GM19043 (cell line): ENCODE data around the gene OLR1.
"Not testable (repeated sequence)": the region's sequence is repeated elsewhere in the genome, so short reads cannot be mapped to it uniquely, and the experiment has no call there.

Experiments used
- ATAC-seq: cut with Tn5 transposase; IDR thresholded peaks from one replicate; pipeline ENCODE4 v1.9.1; 2021; ENCODE audit warnings: low read depth; ENCODE audit not compliant: unreplicated experiment

OLR1 gene

DNA sequence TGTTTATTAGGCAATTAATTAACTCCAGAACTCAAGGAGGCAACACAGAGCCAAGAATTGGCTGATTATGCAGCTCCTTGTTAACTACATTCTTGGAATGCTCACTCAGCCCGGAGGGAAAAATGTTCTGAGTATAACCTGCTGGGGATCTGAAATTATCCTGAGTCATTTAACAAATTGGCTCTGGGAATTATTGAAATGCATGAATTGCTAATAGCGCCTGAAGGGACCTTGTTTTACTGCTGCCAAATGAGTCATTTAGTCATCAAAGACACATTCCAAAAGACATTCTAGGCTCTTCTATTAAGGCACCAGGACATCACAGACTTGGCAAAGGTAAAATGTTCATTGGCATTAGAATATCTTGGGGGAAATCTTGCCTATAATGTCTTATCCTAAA is 19.9 kb upstream of the OLR1 start:
- no peak for ATAC-seq

- peak; percentile 71 for ATAC-seq
Measured at GRCh38 chr12:10190558-10191388, 18.8 kb upstream of the OLR1 start.

DNA sequence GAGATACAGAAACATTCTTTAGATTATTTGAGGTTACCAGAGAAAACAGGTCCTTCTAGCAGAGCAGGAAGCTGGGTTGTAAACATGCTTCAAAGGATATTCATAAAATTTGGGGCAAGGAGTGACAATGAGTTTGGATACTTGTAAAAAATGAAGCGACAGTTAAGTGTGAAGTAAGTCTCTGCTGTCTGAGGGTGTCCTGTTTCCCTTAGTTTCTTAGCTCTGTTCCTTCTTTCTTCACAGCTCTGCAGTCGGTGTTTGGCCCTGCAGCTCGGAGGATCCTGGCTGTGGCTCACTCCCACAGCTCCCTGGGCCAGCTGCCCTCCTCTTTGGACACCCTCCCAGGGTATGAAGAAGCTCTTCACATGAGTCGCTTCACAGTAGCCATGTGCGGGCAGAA is 17.7 kb upstream of the OLR1 start:
- no peak for ATAC-seq

DNA sequence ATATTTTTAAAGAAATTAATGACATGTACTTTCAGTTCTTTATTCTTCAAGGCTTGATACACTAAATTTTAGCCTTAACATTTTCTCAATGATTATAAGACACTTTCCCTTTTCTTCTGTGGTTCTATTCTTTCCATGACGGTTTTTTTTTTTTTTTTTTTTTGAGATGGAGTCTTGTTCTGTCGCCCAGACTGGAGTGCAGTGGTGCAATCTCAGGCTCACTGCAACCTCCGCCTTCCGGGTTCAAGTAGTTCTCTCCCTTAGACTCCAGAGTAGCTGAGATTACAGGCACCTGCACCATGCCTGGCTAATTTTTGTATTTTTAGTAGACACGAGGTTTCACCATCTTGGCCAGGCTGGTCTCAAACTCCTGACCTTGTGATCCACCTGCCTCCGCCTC is 15.0 kb upstream of the OLR1 start:
- ATAC-seq = not testable (repeated sequence)

GRCh38 chr12:10186299-10186698 is 14.4 kb upstream of the OLR1 start:
- no peak for ATAC-seq

- no peak for ATAC-seq
Measured at GRCh38 chr12:10184261-10184843, 12.4 kb upstream of the OLR1 start.

DNA sequence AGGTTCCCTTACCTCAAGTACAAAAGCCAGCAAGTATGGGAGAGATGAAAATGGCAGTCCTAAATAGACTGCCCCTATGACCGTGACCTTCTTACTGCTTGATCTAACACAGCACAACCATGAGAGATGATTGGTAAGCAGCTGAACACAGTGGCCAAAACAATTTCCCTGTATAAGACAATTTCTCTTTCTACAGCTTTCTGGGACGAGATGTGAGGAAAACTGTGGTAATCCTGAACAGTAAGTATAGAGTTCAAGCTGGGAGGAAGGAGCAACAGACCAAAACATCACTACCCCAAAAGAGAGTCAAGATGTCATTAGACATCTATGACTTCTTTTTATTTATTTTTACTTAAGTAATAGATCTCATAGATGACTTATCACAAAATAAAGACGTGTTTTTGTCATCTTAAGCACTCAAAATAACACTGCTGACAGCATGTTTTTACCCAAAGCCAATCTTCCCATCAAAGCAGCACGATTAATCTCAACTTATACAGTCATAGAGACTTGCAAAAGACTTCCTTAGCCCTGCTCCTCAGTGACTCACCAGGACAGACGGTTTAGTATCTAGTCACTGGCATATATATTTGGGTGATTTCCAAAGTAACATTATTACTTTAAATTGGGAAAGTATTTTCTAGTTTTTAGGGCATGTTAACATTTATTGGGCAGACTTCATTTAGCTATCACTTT is 10.6 kb upstream of the OLR1 start:
- no peak for ATAC-seq

- no peak for ATAC-seq
Measured at GRCh38 chr12:10179776-10180181, 7.8 kb upstream of the OLR1 start.

- no peak for ATAC-seq
Measured at GRCh38 chr12:10178821-10179220, 6.9 kb upstream of the OLR1 start, which contains the start of gene TMEM52B. Gene TMEM52B (plus strand): TSS chr12:10179032. CDS start chr12:10179575, 543 bp downstream.

- no peak for ATAC-seq
Measured at GRCh38 chr12:10175846-10176636, 4.1 kb upstream of the OLR1 start.

DNA sequence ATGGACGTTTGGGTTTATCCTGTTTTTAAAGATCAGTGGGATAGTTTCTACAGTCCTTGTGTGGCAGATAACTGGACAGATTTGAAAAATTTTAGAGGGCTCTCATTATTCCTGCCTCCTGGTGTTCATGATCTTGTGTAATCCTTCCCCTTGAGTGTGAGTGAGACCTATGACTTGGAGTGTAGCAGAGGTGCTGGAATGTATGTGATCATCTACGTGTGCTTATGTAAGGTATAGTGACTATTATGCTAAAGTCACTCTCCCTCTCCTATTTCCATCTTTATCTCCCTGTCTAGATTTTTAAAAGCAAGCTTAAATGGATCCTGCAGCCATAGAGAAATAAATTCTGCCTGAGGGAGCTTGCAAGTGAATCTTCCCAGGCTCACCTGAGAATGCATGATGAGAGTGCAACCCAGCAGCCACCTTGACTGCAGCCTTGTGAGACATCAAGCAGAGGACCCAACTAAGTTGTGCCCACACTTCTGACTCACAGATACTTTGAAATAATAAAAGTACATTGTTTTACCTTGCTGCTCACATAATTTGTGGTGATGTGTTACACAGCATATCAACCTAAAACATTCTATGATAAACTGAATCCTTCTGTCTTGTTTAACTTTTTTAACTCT is 3.2 kb upstream of the OLR1 start:
- no peak for ATAC-seq

DNA sequence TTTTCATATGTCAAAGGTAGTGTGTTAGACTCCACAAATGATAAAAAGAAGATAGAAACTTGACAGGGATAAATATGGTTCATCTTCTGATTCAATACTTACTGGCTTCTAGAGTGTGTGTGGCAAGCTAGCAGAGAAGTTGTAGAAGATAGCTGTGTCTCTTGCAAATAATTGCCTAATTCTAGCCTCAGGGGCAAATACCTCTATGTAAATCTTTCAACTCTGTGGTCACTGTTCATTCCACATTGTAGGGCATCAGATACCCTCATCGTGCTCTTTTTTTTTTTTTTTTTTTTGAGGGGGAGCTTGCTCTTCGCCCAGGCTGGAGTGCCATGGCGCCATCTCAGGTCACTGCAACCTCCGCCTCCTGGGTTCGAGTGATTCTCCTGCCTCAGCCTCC is 1.7 kb downstream of the OLR1 start:
- ATAC-seq = no peak

- ATAC-seq = no peak
Measured at GRCh38 chr12:10169104-10169503, 2.8 kb downstream of the OLR1 start.

DNA sequence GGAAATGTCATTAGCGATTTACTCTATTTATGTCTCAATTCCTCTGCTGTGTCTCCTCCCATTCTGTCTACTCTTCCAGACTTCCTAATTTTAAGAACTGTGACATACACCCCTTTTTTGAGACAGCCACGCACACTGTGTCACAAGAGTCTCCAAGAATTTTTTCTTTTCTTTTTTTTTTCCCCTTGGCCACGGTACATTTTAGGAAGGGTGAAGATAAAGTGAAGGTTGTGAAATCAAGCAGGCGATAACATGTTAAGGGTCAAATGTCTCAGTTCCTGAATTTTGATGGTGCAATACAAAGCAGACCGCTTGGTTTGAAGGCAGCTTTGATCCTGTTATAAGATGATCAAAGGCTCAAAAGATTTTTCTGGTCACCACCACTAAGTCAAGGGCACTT is 4.3 kb downstream of the OLR1 start:
- no peak for ATAC-seq

- ATAC-seq = no peak
Measured at GRCh38 chr12:10165421-10165820, 6.5 kb downstream of the OLR1 start.

DNA sequence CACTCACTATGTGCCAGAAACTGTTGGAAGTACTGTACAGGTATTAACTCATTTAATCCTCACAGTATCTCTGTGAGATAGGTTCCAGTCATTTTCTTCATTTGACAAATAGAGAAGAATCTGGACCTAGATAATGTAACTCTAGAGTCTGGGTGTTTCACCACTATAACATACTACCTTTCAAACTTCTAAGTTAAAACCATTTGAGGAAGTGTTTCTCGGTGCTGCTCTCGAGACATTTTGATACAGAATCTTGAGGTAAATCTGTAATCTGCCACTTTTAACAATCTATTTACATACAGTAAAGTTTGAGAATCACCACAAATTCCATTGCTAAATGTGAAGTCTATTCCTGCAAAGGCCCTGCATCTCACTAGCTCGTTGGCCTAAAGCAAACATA is 8.8 kb downstream of the OLR1 start:
- no peak for ATAC-seq

DNA sequence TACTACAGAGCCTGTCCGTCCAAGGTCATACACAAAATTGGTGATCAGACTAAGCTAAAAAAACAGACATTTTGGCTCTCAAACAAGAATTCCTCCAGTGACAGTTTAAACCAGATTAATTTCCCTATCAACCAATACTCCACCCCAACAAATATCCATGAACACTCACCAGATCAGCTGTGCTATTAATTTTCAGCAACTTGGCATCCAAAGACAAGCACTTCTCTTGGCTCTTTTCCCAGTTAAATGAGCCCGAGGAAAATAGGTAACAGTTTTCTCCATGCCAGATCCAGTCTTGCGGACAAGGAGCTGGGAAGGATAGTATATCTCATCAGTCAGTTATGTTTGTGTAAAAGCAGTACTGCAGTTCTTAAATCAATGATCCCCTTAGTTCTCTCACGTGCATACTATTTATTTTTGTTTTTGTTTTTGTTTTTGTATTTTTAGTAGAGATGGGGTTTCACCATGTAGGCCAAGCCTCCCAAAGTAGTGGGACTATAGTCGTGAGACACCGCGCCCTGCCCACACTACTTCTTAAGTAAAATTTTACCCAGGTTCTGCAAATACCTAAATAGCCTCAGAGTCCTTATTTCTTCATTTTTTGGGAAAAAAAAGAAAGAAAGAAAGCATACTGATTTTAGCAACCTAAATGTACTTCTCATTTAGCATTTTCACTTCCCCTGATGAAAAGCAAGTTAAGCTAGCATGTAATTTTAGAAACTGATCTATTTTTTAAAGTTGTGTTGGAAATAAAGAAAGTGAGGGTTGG is 11.1 kb downstream of the OLR1 start:
- no peak for ATAC-seq

DNA sequence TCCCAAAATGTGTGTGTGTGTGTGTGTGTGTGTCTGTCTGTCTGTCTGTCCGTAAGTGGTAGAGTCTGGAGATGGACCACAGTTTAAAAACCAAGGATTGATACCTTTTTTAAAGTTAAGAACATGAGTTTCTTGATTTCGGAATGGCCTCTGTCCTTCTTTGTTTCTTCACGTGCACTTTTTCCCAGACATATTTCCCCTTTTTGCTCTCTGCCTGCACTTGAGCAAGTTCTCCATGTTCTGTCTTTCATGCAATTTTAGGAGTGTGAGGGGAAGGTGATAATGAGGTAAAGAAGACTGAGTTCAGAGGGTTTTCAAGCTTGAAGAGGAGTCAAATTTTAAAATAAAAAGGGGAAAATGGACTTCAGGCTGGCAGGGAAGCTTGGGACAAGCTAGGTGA is 12.7 kb downstream of the OLR1 start:
- no peak for ATAC-seq

- ATAC-seq = no peak
Measured at GRCh38 chr12:10158406-10158805, 13.5 kb downstream of the OLR1 start.

DNA sequence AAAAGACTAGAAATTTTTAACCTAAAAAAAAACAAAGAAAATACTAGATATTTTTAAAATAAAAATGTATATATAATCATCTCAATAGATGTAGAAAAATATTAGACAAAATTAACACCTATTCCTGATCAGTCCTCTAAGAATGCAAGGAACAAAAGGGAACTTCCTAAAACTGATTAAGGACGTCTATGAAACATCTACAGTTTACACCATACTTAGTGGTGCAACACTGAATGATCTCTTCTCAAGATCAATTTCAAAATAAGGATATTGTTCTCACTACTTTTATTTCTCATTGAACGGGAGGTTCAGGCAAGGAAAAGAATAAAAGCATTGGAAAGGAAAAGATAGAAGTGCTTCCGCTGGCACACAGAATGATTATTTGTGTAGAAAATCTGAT is 16.0 kb downstream of the OLR1 start:
- ATAC-seq = no peak
